Measurements from ENCODE around the gene ZMIZ1. TPM values are rescaled to one million over a fixed set of nuclear protein-coding genes. Genes with fewer than 3 reads are reported as not detected.

Gene ZMIZ1
- total RNA-seq, 1 experiment from 2014 or later, result 28.4 TPM

GRCh38 chr10:79256264-79256806 lies 187.6 kb downstream of the ZMIZ1 start:
- no TSS peak for BruUV-seq (replicated peaks)
- H3K4me3 ChIP-seq (replicated peaks in 1 of 2; ENCODE audit: low read depth in 1 of 2, low read length in 2 of 2), result no peak overlapping the region
- H3K36me3 ChIP-seq (ENCODE audit: control insufficient read depth in 1 of 2, insufficient read depth in 2 of 2, low read length in 2 of 2), result no peaks in the 10 kb centered on the region; a peak in 1 of 4 replicates
- H3K4me1 ChIP-seq (ENCODE audit: control insufficient read depth in 1 of 2, insufficient read depth in 2 of 2, low read length in 2 of 2), result no peaks in the 10 kb centered on the region
- TF ChIP-seq MAX (IDR thresholded peaks at IDR 0.05) (no peak), CEBPB (IDR thresholded peaks at IDR 0.05; ENCODE audit: low read depth) (no peak), CTCF (IDR thresholded peaks at IDR 0.05 in 2 of 3, conservative IDR thresholded peaks at IDR 0.05 in 1 of 3; ENCODE audit: borderline replicate concordance in 1 of 3, insufficient read depth in 1 of 3, low read depth in 2 of 3, low read length in 2 of 3) (no peak), CBX3 (IDR thresholded peaks at IDR 0.05; ENCODE audit: low read depth) (no peak), SP1 (IDR thresholded peaks at IDR 0.05; ENCODE audit: low read depth) (no peak), ATF3 (IDR thresholded peaks at IDR 0.05) (no peak), RAD21 (IDR thresholded peaks at IDR 0.05; ENCODE audit: low read depth) (no peak), ZFX (IDR thresholded peaks at IDR 0.05) (no peak), FOSL1 (IDR thresholded peaks at IDR 0.05; ENCODE audit: low read depth) (no peak), REST (IDR thresholded peaks at IDR 0.05; ENCODE audit: low read depth) (no peak), ELF1 (IDR thresholded peaks at IDR 0.05; ENCODE audit: borderline replicate concordance, low read depth) (no peak), SIN3A (IDR thresholded peaks at IDR 0.05; ENCODE audit: low read depth) (no peak), SRF (IDR thresholded peaks at IDR 0.05; ENCODE audit: low read depth) (no peak), EGR1 (IDR thresholded peaks at IDR 0.05; ENCODE audit: low read depth) (no peak), EZH2phosphoT487 (IDR thresholded peaks at IDR 0.05; ENCODE audit: borderline replicate concordance) (no peak), ZNF274 (IDR thresholded peaks at IDR 0.05; ENCODE audit: low read depth, low read length) (no peak), POLR2AphosphoS5 (IDR thresholded peaks at IDR 0.05; ENCODE audit: low read depth, low read length) (no peak), EZH2 (IDR thresholded peaks at IDR 0.05) (no peak), TCF7L2 (IDR thresholded peaks at IDR 0.05; ENCODE audit: borderline replicate concordance, extremely low read depth, insufficient read depth, insufficient read length) (no peak)
- no peak overlapping the region for H3K4me2 ChIP-seq (ENCODE audit: low read length)
- no peaks in the 10 kb centered on the region for H3K9me3 ChIP-seq (ENCODE audit: control insufficient read depth in 1 of 2, insufficient read depth in 1 of 2, low read depth in 1 of 2, low read length in 2 of 2)
- ATAC-seq, result no peak
- no peaks in the 10 kb centered on the region for H3K27me3 ChIP-seq (ENCODE audit: insufficient read depth, low read length)
- H3K9ac ChIP-seq (ENCODE audit: low read length), result no peak overlapping the region
- H2AFZ ChIP-seq (ENCODE audit: low read depth, low read length, poor library complexity, severe bottlenecking), result no peak overlapping the region
- RAD21 ChIA-PET (ENCODE audit: low non-redundant PET in 1 of 2, low total read pairs in 2 of 2, uncharacterized antibody in 2 of 2, unreplicated experiment in 2 of 2), result no interaction called here
- CTCF ChIA-PET, result no interaction called here
- intact Hi-C loops (cut with micrococcal nuclease), result no loop called here
- H3K79me2 ChIP-seq (ENCODE audit: insufficient read depth, low read length), result no peaks in the 10 kb centered on the region
- DNase-seq (ENCODE audit: low read depth, low spot score), result no peak
- no peaks in the 10 kb centered on the region for H4K20me1 ChIP-seq (ENCODE audit: insufficient read depth)
- no peaks in the 10 kb centered on the region for H3K9me2 ChIP-seq (ENCODE audit: insufficient read depth)
- POLR2A ChIA-PET, result no interaction called here
- no peak overlapping the region for H3K27ac ChIP-seq (ENCODE audit: low read depth, low read length)
